Measurements from ENCODE around the gene KMT5C. TPM values are rescaled to one million over a fixed set of nuclear protein-coding genes. Genes with fewer than 3 reads are reported as not detected.

The KMT5C gene
- total and polyA plus RNA-seq, 10 of the 15 experiments (the other 5 are each of a cell fraction or from before 2014, with no cell fraction given), result 0.20 to 15.8 (median 4.3) TPM; not detected in 1

GRCh38 chr19:55382013-55382412 is 42.3 kb downstream of the KMT5C start:
- peaks cover 19% of the 10 kb centered on the region for H3K79me2 ChIP-seq (ENCODE audit: control insufficient read depth, insufficient read depth, low read length)
- H3K27me3 ChIP-seq (replicated peaks in 1 of 2; ENCODE audit: control insufficient read depth in 2 of 2, insufficient read depth in 2 of 2, low read length in 1 of 2), result no peaks in the 10 kb centered on the region
- in situ Hi-C loops (cut with MboI), result no loop called here
- SMC1A ChIA-PET (ENCODE audit: uncharacterized antibody, unreplicated experiment), result interaction anchor here (2.8 kb wide), 1 partner anchor 43 kb away, joined by 15 read pairs; the partner anchor contains the start of gene KMT5C
- H2AFZ ChIP-seq (ENCODE audit: control insufficient read depth, low read depth, low read length), result no peak overlapping the region
- FAIRE-seq (no peak), DNase-seq (ENCODE audit: low read depth, low spot score) (no peak), ATAC-seq (no peak)
- CTCF ChIA-PET, result interaction anchor here (3.2 to 3.4 kb wide), 2 partner anchors 80 to 89 kb away, joined by 34 to 49 read pairs; no protein-coding TSS in a partner anchor
- RAD21 ChIA-PET (ENCODE audit: unreplicated experiment), result no interaction called here
- BruUV-seq (replicated peaks), result no TSS peak
- no peak overlapping the region for H3K4me2 ChIP-seq (ENCODE audit: control insufficient read depth, insufficient read depth)
- H3K36me3 ChIP-seq (ENCODE audit: control insufficient read depth in 2 of 2, insufficient read depth in 2 of 2, low read length in 1 of 2), result peaks cover 0 to 4% of the 10 kb centered on the region in 2 experiments; a peak in 1 of 4 replicates
- POLR2A ChIA-PET, result interaction anchor here (1.1 to 3.1 kb wide), 2 partner anchors 41 to 43 kb away, joined by 4 to 26 read pairs; partner anchors contain the start of gene KMT5C
- intact Hi-C loops (cut with micrococcal nuclease; ENCODE audit: unreplicated experiment), result loop anchor here (5.0 to 10.0 kb wide), 3 partner anchors 80 to 767 kb away; partner anchors contain the start of gene PPP6R1
- H3K4me3 ChIP-seq, result no peak overlapping the region
- no peaks in the 10 kb centered on the region for H3K9me3 ChIP-seq (replicated peaks; ENCODE audit: control insufficient read depth, insufficient read depth, low read length)
- H3K4me1 ChIP-seq (ENCODE audit: control insufficient read depth, insufficient read depth, low read length), result peaks cover 11% of the 10 kb centered on the region
- H3K27ac ChIP-seq (ENCODE audit: control insufficient read depth, insufficient read depth), result no peak overlapping the region
- peaks cover 7% of the 10 kb centered on the region for H4K20me1 ChIP-seq (ENCODE audit: control insufficient read depth, insufficient read depth)
- WGBS (ENCODE audit: insufficient coverage, insufficient replicate concordance, low lambda C conversion rate, missing lambda C conversion rate), result 94% methylated on average over 5 of the region's 5 CpGs
- H3K9ac ChIP-seq (ENCODE audit: control insufficient read depth, insufficient read depth, low read length), result no peak overlapping the region
- TF ChIP-seq TAF1 (IDR thresholded peaks at IDR 0.05; ENCODE audit: borderline replicate concordance, low read depth, low read length) (no peak), NFYB (IDR thresholded peaks at IDR 0.05; ENCODE audit: insufficient read depth, low read depth, low read length) (no peak), SMAD5 (IDR thresholded peaks at IDR 0.05; ENCODE audit: low read depth) (no peak), CBX3 (IDR thresholded peaks at IDR 0.05; ENCODE audit: borderline replicate concordance, low read depth) (no peak), CTCF (IDR thresholded peaks at IDR 0.05 in 2 of 3, conservative IDR thresholded peaks at IDR 0.05 in 1 of 3; ENCODE audit: control insufficient read depth in 2 of 3, extremely low read depth in 1 of 3, insufficient read depth in 1 of 3, low read depth in 3 of 3, low read length in 3 of 3) (no peak), RELB (IDR thresholded peaks at IDR 0.05; ENCODE audit: low read depth) (no peak), PRDM15 (CRISPR knock-in tag; IDR thresholded peaks at IDR 0.05) (no peak), NRF1 (conservative IDR thresholded peaks at IDR 0.05; ENCODE audit: low read depth, low read length) (no peak), GATAD2B (conservative IDR thresholded peaks at IDR 0.05; ENCODE audit: low read depth) (no peak), ZNF592 (IDR thresholded peaks at IDR 0.05) (no peak), CEBPB (IDR thresholded peaks at IDR 0.05; ENCODE audit: borderline replicate concordance in 1 of 2, low read depth in 2 of 2, low read length in 2 of 2) (no peak)
